GM19438 (cell line): Measurements from ENCODE around the gene CCR2.
"Not testable (repeated sequence)": the region's sequence is repeated elsewhere in the genome, so short reads cannot be mapped to it uniquely, and the experiment has no call there.

Experiments used
- ATAC-seq: cut with Tn5 transposase; IDR thresholded peaks from one replicate; pipeline ENCODE4 v1.9.1; 2021; ENCODE audit warnings: low read depth; ENCODE audit not compliant: unreplicated experiment

CCR2 gene

GRCh38 chr3:46353647-46354410 is at the start of gene CCR2:
TSS of gene CCR2 (plus strand) at chr3:46354111. CDS start at chr3:46357528, 3,417 bp downstream.
- no peak for ATAC-seq

- no peak for ATAC-seq
Observed at GRCh38 chr3:46304739-46305138, 49.2 kb upstream of the CCR2 start.

GRCh38 chr3:46312991-46313390 is 40.9 kb upstream of the CCR2 start:
- no peak for ATAC-seq

- no peak for ATAC-seq
Observed at GRCh38 chr3:46314517-46314916, 39.4 kb upstream of the CCR2 start.

- ATAC-seq, result no peak
Observed at GRCh38 chr3:46316206-46316605, 37.7 kb upstream of the CCR2 start.

GRCh38 chr3:46318207-46318927 is 35.5 kb upstream of the CCR2 start:
- ATAC-seq, result no peak

- ATAC-seq, result no peak
Observed at GRCh38 chr3:46321461-46322104, 32.3 kb upstream of the CCR2 start.

- no peak for ATAC-seq
Observed at GRCh38 chr3:46324036-46324435, 29.9 kb upstream of the CCR2 start.

- no peak for ATAC-seq
Observed at GRCh38 chr3:46325645-46326300, 28.1 kb upstream of the CCR2 start.

- not testable (repeated sequence) for ATAC-seq
Observed at GRCh38 chr3:46330676-46331075, 23.2 kb upstream of the CCR2 start.

- no peak for ATAC-seq
Observed at GRCh38 chr3:46334741-46335478, 19.0 kb upstream of the CCR2 start.

GRCh38 chr3:46335541-46335940 is 18.4 kb upstream of the CCR2 start:
- no peak for ATAC-seq

- ATAC-seq, result no peak
Observed at GRCh38 chr3:46337911-46338310, 16.0 kb upstream of the CCR2 start.

- ATAC-seq, result no peak
Observed at GRCh38 chr3:46338840-46339239, 15.1 kb upstream of the CCR2 start.

GRCh38 chr3:46344476-46344875 is 9.4 kb upstream of the CCR2 start:
- ATAC-seq, result no peak

GRCh38 chr3:46348823-46349482 is 5.0 kb upstream of the CCR2 start:
- no peak for ATAC-seq

GRCh38 chr3:46349484-46350261 is 4.2 kb upstream of the CCR2 start:
- ATAC-seq, result peak; percentile 64

GRCh38 chr3:46350262-46350565 is 3.7 kb upstream of the CCR2 start:
- ATAC-seq, result peak; percentile 27

GRCh38 chr3:46351646-46352045 is 2.3 kb upstream of the CCR2 start:
- ATAC-seq, result no peak
